ENCODE results near the gene DSN1.

DSN1 gene

DNA sequence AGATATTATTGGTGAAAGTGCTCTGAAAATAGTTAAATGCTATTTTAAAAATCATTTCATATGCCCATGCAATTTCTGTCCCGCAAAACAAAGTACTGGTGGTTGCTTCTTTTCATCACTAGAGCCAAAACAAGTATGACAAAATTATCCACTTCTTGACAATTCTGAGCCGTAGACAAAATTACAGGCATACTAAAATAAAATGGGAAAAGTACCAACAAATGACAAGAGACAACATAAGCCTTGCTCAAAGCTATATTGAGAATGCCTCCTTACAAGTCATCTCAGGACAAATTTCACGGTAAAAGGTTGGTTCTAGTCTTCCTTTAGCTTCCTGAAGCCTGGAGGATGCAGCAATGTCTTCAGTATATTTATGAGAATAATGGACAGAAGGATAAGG lies 56.5 kb downstream of the DSN1 start:
- 0 out of 2 replicates have a peak, but pooled peaks cover 2% of the 10 kb centered on the region for H3F3A ChIP-seq (ENCODE audit: control insufficient read depth, insufficient read depth)
- H3K27ac ChIP-seq (ENCODE audit: low read depth, low read length), result no peak overlapping the region
- H3K79me2 ChIP-seq (ENCODE audit: control insufficient read depth, low read length), result no peaks in the 10 kb centered on the region
- H4K20me1 ChIP-seq (ENCODE audit: control insufficient read depth, insufficient read depth, low read depth, low read length), result no peaks in the 10 kb centered on the region
- TF ChIP-seq, protein P1, sequence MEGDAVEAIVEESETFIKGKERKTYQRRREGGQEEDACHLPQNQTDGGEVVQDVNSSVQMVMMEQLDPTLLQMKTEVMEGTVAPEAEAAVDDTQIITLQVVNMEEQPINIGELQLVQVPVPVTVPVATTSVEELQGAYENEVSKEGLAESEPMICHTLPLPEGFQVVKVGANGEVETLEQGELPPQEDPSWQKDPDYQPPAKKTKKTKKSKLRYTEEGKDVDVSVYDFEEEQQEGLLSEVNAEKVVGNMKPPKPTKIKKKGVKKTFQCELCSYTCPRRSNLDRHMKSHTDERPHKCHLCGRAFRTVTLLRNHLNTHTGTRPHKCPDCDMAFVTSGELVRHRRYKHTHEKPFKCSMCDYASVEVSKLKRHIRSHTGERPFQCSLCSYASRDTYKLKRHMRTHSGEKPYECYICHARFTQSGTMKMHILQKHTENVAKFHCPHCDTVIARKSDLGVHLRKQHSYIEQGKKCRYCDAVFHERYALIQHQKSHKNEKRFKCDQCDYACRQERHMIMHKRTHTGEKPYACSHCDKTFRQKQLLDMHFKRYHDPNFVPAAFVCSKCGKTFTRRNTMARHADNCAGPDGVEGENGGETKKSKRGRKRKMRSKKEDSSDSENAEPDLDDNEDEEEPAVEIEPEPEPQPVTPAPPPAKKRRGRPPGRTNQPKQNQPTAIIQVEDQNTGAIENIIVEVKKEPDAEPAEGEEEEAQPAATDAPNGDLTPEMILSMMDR (IDR thresholded peaks at IDR 0.05; ENCODE audit: low read depth, low read length, poor library complexity, severe bottlenecking), result no peak
- TF ChIP-seq EZH2phosphoT487 (IDR thresholded peaks at IDR 0.05; ENCODE audit: borderline replicate concordance, low read length), result no peak
- no peaks in the 10 kb centered on the region for H3K4me1 ChIP-seq (ENCODE audit: control insufficient read depth, low read length)
- H3K4me3 ChIP-seq (ENCODE audit: low read length), result no peak overlapping the region
- H3K9me3 ChIP-seq (ENCODE audit: control insufficient read depth, insufficient read depth, low read length), result no peaks in the 10 kb centered on the region
- no peaks in the 10 kb centered on the region for H3K36me3 ChIP-seq (ENCODE audit: control insufficient read depth, low read length)
- H3K4me2 ChIP-seq (ENCODE audit: low read length), result no peak overlapping the region
- no peaks in the 10 kb centered on the region for H3K27me3 ChIP-seq (ENCODE audit: control insufficient read depth, low read length)
- no peaks in the 10 kb centered on the region for H3K9me2 ChIP-seq (replicated peaks; ENCODE audit: control insufficient read depth, low read length)

DNA sequence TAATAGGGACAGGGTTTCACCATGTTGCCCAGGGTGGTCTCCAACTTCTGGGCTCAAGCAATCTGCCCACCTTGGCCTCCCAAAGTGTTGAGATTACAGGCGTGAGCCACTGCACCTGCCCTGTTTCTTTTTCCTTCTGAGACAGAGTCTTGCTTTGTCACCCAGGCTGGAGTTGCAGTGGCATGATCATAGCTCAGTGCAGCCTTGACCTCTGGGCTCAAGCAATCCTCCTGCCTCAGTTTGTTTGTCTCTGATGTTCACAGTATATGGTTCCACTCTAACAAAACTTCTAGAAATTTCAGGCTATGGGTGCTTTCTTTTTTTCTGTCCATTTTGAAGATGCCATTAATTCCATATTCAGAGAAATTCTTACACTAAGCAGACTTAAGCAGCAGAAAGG lies 60.8 kb downstream of the DSN1 start:
- H3K27me3 ChIP-seq (ENCODE audit: control insufficient read depth, low read length), result no peaks in the 10 kb centered on the region
- no peaks in the 10 kb centered on the region for H3K4me1 ChIP-seq (ENCODE audit: control insufficient read depth, low read length)
- no peaks in the 10 kb centered on the region for H3K79me2 ChIP-seq (ENCODE audit: control insufficient read depth, low read length)
- H4K20me1 ChIP-seq (ENCODE audit: control insufficient read depth, insufficient read depth, low read depth, low read length), result no peaks in the 10 kb centered on the region
- no peak overlapping the region for H3K4me2 ChIP-seq (ENCODE audit: low read length)
- no peak overlapping the region for H3K4me3 ChIP-seq (ENCODE audit: low read length)
- H3K9me3 ChIP-seq (ENCODE audit: control insufficient read depth, insufficient read depth, low read length), result no peaks in the 10 kb centered on the region
- TF ChIP-seq, protein P1 (IDR thresholded peaks at IDR 0.05; ENCODE audit: low read depth, low read length, poor library complexity, severe bottlenecking), result no peak
- no peak for TF ChIP-seq EZH2phosphoT487 (IDR thresholded peaks at IDR 0.05; ENCODE audit: borderline replicate concordance, low read length)
- no peaks in the 10 kb centered on the region for H3K36me3 ChIP-seq (ENCODE audit: control insufficient read depth, low read length)
- H3K9me2 ChIP-seq (replicated peaks; ENCODE audit: control insufficient read depth, low read length), result no peaks in the 10 kb centered on the region
- H3F3A ChIP-seq (ENCODE audit: control insufficient read depth, insufficient read depth), result 0 out of 2 replicates have a peak, but pooled peaks cover 2% of the 10 kb centered on the region
- H3K27ac ChIP-seq (ENCODE audit: low read depth, low read length), result no peak overlapping the region

DNA sequence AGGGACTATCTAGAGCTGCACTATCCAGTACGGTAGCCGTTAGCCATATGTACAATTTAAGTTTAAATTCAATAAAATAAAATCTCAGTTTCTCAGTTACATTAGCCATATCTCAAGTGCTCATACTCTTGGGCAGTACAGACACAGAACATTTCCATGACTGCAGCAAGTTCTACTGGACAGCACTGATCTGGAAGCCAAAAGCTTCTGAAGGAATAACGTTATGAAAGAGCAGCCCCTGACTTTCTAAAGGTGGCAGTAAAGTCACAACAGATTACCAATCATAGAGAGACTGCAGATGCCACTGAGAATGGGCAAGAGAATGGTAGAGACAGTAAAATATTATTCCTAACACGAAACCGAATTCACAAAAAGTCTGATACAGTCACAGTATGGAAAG lies 64.4 kb downstream of the DSN1 start:
- no peak for TF ChIP-seq EZH2phosphoT487 (IDR thresholded peaks at IDR 0.05; ENCODE audit: borderline replicate concordance, low read length)
- TF ChIP-seq, protein P1 (IDR thresholded peaks at IDR 0.05; ENCODE audit: low read depth, low read length, poor library complexity, severe bottlenecking), result no peak
- Histone ChIP-seq H3K4me2 (ENCODE audit: low read length) (no peak overlapping the region), H3K27ac (ENCODE audit: low read depth, low read length) (no peak overlapping the region), H3K36me3 (ENCODE audit: control insufficient read depth, low read length) (no peaks in the 10 kb centered on the region), H3F3A (ENCODE audit: control insufficient read depth, insufficient read depth) (no peaks in the 10 kb centered on the region), H3K9me2 (replicated peaks; ENCODE audit: control insufficient read depth, low read length) (no peaks in the 10 kb centered on the region), H4K20me1 (ENCODE audit: control insufficient read depth, insufficient read depth, low read depth, low read length) (no peaks in the 10 kb centered on the region), H3K4me1 (ENCODE audit: control insufficient read depth, low read length) (no peaks in the 10 kb centered on the region), H3K4me3 (ENCODE audit: low read length) (no peak overlapping the region), H3K79me2 (ENCODE audit: control insufficient read depth, low read length) (no peaks in the 10 kb centered on the region), H3K27me3 (ENCODE audit: control insufficient read depth, low read length) (no peaks in the 10 kb centered on the region), H3K9me3 (ENCODE audit: control insufficient read depth, insufficient read depth, low read length) (no peaks in the 10 kb centered on the region)

DNA sequence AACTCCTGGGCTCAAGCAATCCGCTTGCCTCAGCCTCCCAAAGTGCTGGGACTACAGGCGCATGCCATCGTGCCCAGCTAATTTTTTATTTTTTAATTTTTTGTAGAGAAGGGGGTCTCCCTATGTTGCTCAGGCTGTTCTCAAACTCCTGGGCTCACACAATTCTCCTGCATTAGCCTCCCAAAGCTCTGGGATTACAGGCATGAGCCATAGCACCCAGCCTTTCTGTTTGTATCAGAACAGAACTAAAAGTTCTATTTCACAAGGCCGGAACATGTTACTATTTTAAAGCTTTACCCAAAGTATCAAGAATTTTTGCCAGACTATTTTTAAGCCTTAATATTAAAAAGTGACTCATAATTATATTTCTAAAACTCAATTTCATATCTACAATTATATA lies 70.0 kb downstream of the DSN1 start:
- H3K4me1 ChIP-seq (ENCODE audit: control insufficient read depth, low read length), result no peaks in the 10 kb centered on the region
- no peak for TF ChIP-seq EZH2phosphoT487 (IDR thresholded peaks at IDR 0.05; ENCODE audit: borderline replicate concordance, low read length)
- TF ChIP-seq, protein P1 (IDR thresholded peaks at IDR 0.05; ENCODE audit: low read depth, low read length, poor library complexity, severe bottlenecking), result no peak

More for the DNA sequence above, 70.0 kb downstream of the DSN1 start:
- Histone ChIP-seq H3K9me3 (ENCODE audit: control insufficient read depth, insufficient read depth, low read length) (no peaks in the 10 kb centered on the region), H3K79me2 (ENCODE audit: control insufficient read depth, low read length) (no peaks in the 10 kb centered on the region), H3K36me3 (ENCODE audit: control insufficient read depth, low read length) (no peaks in the 10 kb centered on the region), H4K20me1 (ENCODE audit: control insufficient read depth, insufficient read depth, low read depth, low read length) (no peaks in the 10 kb centered on the region), H3K27ac (ENCODE audit: low read depth, low read length) (no peak overlapping the region), H3F3A (ENCODE audit: control insufficient read depth, insufficient read depth) (no peaks in the 10 kb centered on the region), H3K27me3 (ENCODE audit: control insufficient read depth, low read length) (no peaks in the 10 kb centered on the region), H3K4me2 (ENCODE audit: low read length) (no peak overlapping the region), H3K9me2 (replicated peaks; ENCODE audit: control insufficient read depth, low read length) (no peaks in the 10 kb centered on the region), H3K4me3 (ENCODE audit: low read length) (no peak overlapping the region)

Measured in DOHH2 (cell line).